AG04450 (cell line): Measurements from ENCODE around the gene IFNGR1. TPM values are rescaled to one million over a fixed set of nuclear protein-coding genes. Genes with fewer than 3 reads are reported as not detected.
A peak's percentile ranks its signal among the peaks of the same experiment; 100 is the strongest.

Experiments
- CTCF ChIA-PET: fragments of 300-600, 350-600 bp; formaldehyde crosslinking; extraction: SDS; loops from one replicate; lab custom pipeline; 2022; ENCODE audit warnings: antibody characterized with exemption, inconsistent platforms; lab: Charles Lee
- POLR2A ChIA-PET: fragments of 350-600 bp; formaldehyde crosslinking; extraction: SDS; loops from one replicate; lab custom pipeline; 2021; ENCODE audit warnings: antibody characterized with exemption, inconsistent platforms; lab: Yijun Ruan, JAX
- DNase-seq: peaks from one replicate; pipeline ENCODE4 v3.0.0-alpha.2; 2011; ENCODE audit warnings: low read depth, low spot score
- H3K27ac ChIP-seq: one replicate; pipeline ENCODE4 v1.5.1; 2012; ENCODE audit warnings: low read depth, low read length, control low read depth
- H3K27me3 ChIP-seq: one replicate; pipeline ENCODE4 v1.6.0; 2012; ENCODE audit warnings: low read length; ENCODE audit not compliant: control insufficient read depth, insufficient read depth
- H3K4me3 ChIP-seq: 2 replicates; pipeline ENCODE4 v1.5.1; 2011; ENCODE audit warnings: mild to moderate bottlenecking, low read depth, low read length, control low read depth
- H3K9me3 ChIP-seq: 2 replicates; pipeline ENCODE4 v1.5.1; 2012; ENCODE audit warnings: low read length; ENCODE audit not compliant: control insufficient read depth, insufficient read depth
- polyA plus RNA-seq: library from polyadenylated mRNA; depleted of rRNA; stranded (reverse); fragments of >200 nt; gene quantifications from 2 replicates; pipeline ENCODE4 v1.2.3, GENCODE V29; 2011
- TF ChIP-seq, protein P1 (sequence below): IDR thresholded peaks from 2 replicates; pipeline ENCODE4 v1.5.1; 2011; ENCODE audit warnings: low read depth, low read length, control low read depth, inconsistent platforms

IFNGR1 gene
- polyA plus RNA-seq, 1 experiment = 36.3 TPM

DNA sequence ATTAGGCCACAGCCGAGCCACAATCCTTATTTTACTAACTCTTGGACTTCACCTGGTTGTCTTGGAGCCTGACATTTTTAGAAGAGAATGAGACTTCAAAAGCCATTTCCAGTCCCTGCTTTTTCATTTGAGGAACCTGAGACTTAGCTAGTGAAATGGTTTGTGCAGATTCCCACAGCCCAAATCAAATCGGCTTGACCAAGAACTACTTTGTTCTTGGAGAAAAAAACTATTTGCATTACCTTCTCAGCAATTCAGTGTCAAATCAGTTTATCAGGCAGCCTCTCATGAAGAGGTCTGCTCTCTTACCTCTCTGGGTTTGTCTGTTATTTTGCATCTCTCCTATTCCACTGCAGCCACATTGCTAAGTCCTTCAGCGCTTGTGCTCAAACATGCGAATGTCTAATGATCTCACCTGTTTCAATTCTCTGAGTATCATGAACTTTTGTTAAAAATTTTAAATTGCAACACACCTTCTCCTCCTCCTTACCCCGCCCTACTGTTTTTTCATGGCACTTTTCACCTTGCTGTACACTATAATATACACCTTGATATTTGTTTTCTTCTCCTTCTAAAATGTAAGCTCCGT lies 573 bp upstream of the IFNGR1 start:
- peak overlapping the region; percentile 96 for H3K4me3 ChIP-seq
- ChIA-PET CTCF (interaction anchor here (0.6 to 1.1 kb wide), 2 partner anchors 14 to 95 kb away, joined by 3 to 6 read pairs; no protein-coding TSS in a partner anchor), POLR2A (no interaction called here)
- peak overlapping the region; percentile 31 for H3K27ac ChIP-seq
- H3K9me3 ChIP-seq = no peaks in the 10 kb centered on the region; the same call in 1 of the 2 replicates
- H3K27me3 ChIP-seq = no peaks in the 10 kb centered on the region
- TF ChIP-seq, protein P1, sequence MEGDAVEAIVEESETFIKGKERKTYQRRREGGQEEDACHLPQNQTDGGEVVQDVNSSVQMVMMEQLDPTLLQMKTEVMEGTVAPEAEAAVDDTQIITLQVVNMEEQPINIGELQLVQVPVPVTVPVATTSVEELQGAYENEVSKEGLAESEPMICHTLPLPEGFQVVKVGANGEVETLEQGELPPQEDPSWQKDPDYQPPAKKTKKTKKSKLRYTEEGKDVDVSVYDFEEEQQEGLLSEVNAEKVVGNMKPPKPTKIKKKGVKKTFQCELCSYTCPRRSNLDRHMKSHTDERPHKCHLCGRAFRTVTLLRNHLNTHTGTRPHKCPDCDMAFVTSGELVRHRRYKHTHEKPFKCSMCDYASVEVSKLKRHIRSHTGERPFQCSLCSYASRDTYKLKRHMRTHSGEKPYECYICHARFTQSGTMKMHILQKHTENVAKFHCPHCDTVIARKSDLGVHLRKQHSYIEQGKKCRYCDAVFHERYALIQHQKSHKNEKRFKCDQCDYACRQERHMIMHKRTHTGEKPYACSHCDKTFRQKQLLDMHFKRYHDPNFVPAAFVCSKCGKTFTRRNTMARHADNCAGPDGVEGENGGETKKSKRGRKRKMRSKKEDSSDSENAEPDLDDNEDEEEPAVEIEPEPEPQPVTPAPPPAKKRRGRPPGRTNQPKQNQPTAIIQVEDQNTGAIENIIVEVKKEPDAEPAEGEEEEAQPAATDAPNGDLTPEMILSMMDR = no peak
- DNase-seq = no peak

GRCh38 chr6:137218473-137218916 lies 690 bp downstream of the IFNGR1 start:
- H3K4me3 ChIP-seq = peak overlapping the region; percentile 96
- no peaks in the 10 kb centered on the region for H3K27me3 ChIP-seq
- H3K27ac ChIP-seq = peak overlapping the region; percentile 71
- DNase-seq = no peak
- ChIA-PET POLR2A (no interaction called here), CTCF (interaction anchor here (1.5 kb wide), 1 partner anchor 96 kb away, joined by 6 read pairs; no protein-coding TSS in a partner anchor)
- no peaks in the 10 kb centered on the region; the same call in 1 of the 2 replicates for H3K9me3 ChIP-seq
- TF ChIP-seq, protein P1 = no peak

GRCh38 chr6:137217801-137218472 lies 1.2 kb downstream of the IFNGR1 start:
- POLR2A ChIA-PET = no interaction called here
- CTCF ChIA-PET = interaction anchor here (1.5 kb wide), 1 partner anchor 96 kb away, joined by 6 read pairs; no protein-coding TSS in a partner anchor
- no peak overlapping the region for H3K27ac ChIP-seq

DNA sequence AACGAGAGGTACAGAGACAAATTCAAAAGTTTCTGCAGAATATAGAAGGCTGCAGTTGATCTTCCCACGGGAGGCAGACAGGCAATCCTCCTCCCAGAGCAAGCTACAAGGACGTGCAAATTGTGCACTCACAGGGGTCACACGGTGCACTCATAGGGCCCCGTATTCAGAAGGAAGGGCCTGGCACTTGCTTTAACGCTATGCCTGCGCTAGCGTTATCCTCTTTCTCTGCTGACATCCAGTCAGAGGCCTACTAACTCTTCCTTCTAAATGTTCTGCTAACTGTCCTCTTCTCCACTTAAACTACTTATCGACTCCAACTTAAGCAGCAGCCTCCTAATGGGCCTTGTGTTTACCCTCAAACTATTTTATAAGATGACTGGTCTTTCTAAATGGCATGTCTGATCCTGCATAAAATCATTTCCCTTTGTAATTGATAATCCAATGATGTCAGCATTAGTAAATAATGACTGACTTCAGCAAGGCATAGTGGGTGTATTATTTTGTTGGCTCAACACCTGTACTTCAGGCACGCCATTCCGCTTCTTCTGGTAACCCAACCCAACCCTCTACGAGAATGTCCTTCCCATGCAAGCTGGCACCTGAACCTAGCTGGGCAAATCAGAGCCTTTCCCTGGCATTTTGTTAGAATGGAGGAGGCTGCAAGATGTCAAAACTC lies 2.2 kb downstream of the IFNGR1 start:
- Histone ChIP-seq H3K9me3 (no peaks in the 10 kb centered on the region; the same call in 1 of the 2 replicates), H3K27ac (no peak overlapping the region), H3K27me3 (no peaks in the 10 kb centered on the region), H3K4me3 (no peak overlapping the region)
- POLR2A ChIA-PET = no interaction called here
- CTCF ChIA-PET = interaction anchor here (1.5 kb wide), 1 partner anchor 97 kb away, joined by 6 read pairs; no protein-coding TSS in a partner anchor
- TF ChIP-seq, protein P1 = no peak
- DNase-seq = no peak

More at GRCh38 chr6:137217801-137218472, 1.2 kb downstream of the IFNGR1 start:
- no peaks in the 10 kb centered on the region for H3K27me3 ChIP-seq
- no peak for DNase-seq
- H3K9me3 ChIP-seq = no peaks in the 10 kb centered on the region; the same call in 1 of the 2 replicates
- H3K4me3 ChIP-seq = peak overlapping the region; percentile 96
- TF ChIP-seq, protein P1 = no peak
